HEK293 (cell line): ENCODE measurements around the gene BAZ2B.

Source experiments
- CTCF ChIA-PET: fragments of 350-600 bp; formaldehyde crosslinking; extraction: SDS; loops from one replicate; lab custom pipeline; 2021; ENCODE audit warnings: antibody characterized with exemption; lab: Yijun Ruan, JAX
- POLR2A ChIA-PET: fragments of 300-600 bp; formaldehyde crosslinking; extraction: SDS; loops from one replicate; lab custom pipeline; 2020; ENCODE audit warnings: antibody characterized with exemption, inconsistent platforms; lab: Yijun Ruan, JAX
- H3K27ac ChIP-seq: fragments of 200-500 bp; sonication (Bioruptor generic); 2 replicates; pipeline ENCODE4 v1.5.1; 2014; ENCODE audit warnings: low read depth, low read length, control low read depth, inconsistent platforms; ENCODE audit errors: extremely low read depth
- H3K36me3 ChIP-seq, 2 experiments: fragments of 200-500 bp in 1 of 2; sonication (Bioruptor generic) in 1 of 2; 1 replicate in 1 of 2; 2 replicates in 1 of 2; pipeline ENCODE4 v1.5.1; 2014 to 2017; ENCODE audit warnings: inconsistent platforms in 2 of 2, low read length in 2 of 2; ENCODE audit not compliant: control insufficient read depth in 2 of 2, insufficient read depth in 1 of 2
- H3K4me1 ChIP-seq: fragments of 200-500 bp; sonication (Bioruptor generic); 2 replicates; pipeline ENCODE4 v1.5.1; 2014; ENCODE audit warnings: mild to moderate bottlenecking, low read length, inconsistent platforms; ENCODE audit not compliant: control insufficient read depth, insufficient read depth
- H3K4me3 ChIP-seq: 2 replicates; pipeline ENCODE4 v1.5.1; 2011; ENCODE audit warnings: low read depth, mild to moderate bottlenecking, control low read depth, low read length, moderate library complexity
- H3K9me3 ChIP-seq: fragments of 200-500 bp; sonication (Bioruptor generic); 2 replicates; pipeline ENCODE4 v1.5.1; 2014; ENCODE audit warnings: low read depth, low read length, inconsistent platforms; ENCODE audit not compliant: control insufficient read depth, insufficient read depth
- ELK4 ChIP-seq: IDR thresholded peaks from 2 replicates; pipeline ENCODE4 v1.6.1; 2011; ENCODE audit warnings: mild to moderate bottlenecking, low read depth, low read length, borderline replicate concordance
- MYNN ChIP-seq: fragments of 450-650 bp; formaldehyde crosslinking; IDR thresholded peaks from 2 replicates; pipeline ENCODE4 v1.5.1; 2016; ENCODE audit warnings: missing biosample characterization, missing genetic modification characterization, borderline replicate concordance
- OSR2 ChIP-seq: fragments of 450-650 bp; formaldehyde crosslinking; IDR thresholded peaks from 2 replicates; pipeline ENCODE4 v1.5.1; 2016; ENCODE audit warnings: missing biosample characterization, missing genetic modification characterization
- PRDM6 ChIP-seq: fragments of 450-650 bp; formaldehyde crosslinking; IDR thresholded peaks from 2 replicates; pipeline ENCODE4 v1.5.1; 2017; ENCODE audit warnings: missing biosample characterization, missing genetic modification characterization
- ZBTB21 ChIP-seq: fragments of 450-650 bp; formaldehyde crosslinking; IDR thresholded peaks from 2 replicates; pipeline ENCODE4 v1.5.1; 2017; ENCODE audit warnings: missing biosample characterization, missing genetic modification characterization
- ZBTB44 ChIP-seq: fragments of 450-650 bp; IDR thresholded peaks from 2 replicates; pipeline ENCODE4 v1.5.1; 2018; ENCODE audit warnings: missing biosample characterization, mild to moderate bottlenecking, missing genetic modification characterization
- ZFHX2 ChIP-seq: fragments of 450-650 bp; formaldehyde crosslinking; conservative IDR thresholded peaks from 2 replicates; pipeline ENCODE4 v1.5.1; 2016; ENCODE audit warnings: missing biosample characterization, missing genetic modification characterization
- ZNF146 ChIP-seq: fragments of 450-650 bp; formaldehyde crosslinking; IDR thresholded peaks from 2 replicates; pipeline ENCODE4 v1.5.1; 2016; ENCODE audit warnings: missing biosample characterization, missing genetic modification characterization
- ZNF148 ChIP-seq: fragments of 450-650 bp; formaldehyde crosslinking; IDR thresholded peaks from 2 replicates; pipeline ENCODE4 v1.5.0; 2017; ENCODE audit warnings: missing biosample characterization, missing genetic modification characterization, borderline replicate concordance
- ZNF16 ChIP-seq: fragments of 450-650 bp; formaldehyde crosslinking; IDR thresholded peaks from 2 replicates; pipeline ENCODE4 v1.5.1; 2016; ENCODE audit warnings: low read depth, missing biosample characterization, missing genetic modification characterization
- ZNF169 ChIP-seq: fragments of 450-650 bp; formaldehyde crosslinking; IDR thresholded peaks from 2 replicates; pipeline ENCODE4 v1.5.1; 2016; ENCODE audit warnings: missing biosample characterization, missing genetic modification characterization
- ZNF18 ChIP-seq: fragments of 450-650 bp; formaldehyde crosslinking; IDR thresholded peaks from 2 replicates; pipeline ENCODE4 v1.5.1; 2016; ENCODE audit warnings: missing biosample characterization, missing genetic modification characterization
- ZNF248 ChIP-seq: fragments of 450-650 bp; formaldehyde crosslinking; IDR thresholded peaks from 2 replicates; pipeline ENCODE4 v1.5.1; 2017; ENCODE audit warnings: missing biosample characterization, missing genetic modification characterization
- ZNF398 ChIP-seq: fragments of 450-650 bp; formaldehyde crosslinking; IDR thresholded peaks from 2 replicates; pipeline ENCODE4 v1.5.1; 2017; ENCODE audit warnings: missing biosample characterization, missing genetic modification characterization
- ZNF530 ChIP-seq: fragments of 450-650 bp; formaldehyde crosslinking; IDR thresholded peaks from 2 replicates; pipeline ENCODE4 v1.5.1; 2016; ENCODE audit warnings: low read depth, missing biosample characterization, missing genetic modification characterization
- ZNF585B ChIP-seq: fragments of 450-650 bp; formaldehyde crosslinking; IDR thresholded peaks from 2 replicates; pipeline ENCODE4 v1.5.1; 2016; ENCODE audit warnings: missing biosample characterization, missing genetic modification characterization
- ZNF704 ChIP-seq: fragments of 450-650 bp; formaldehyde crosslinking; IDR thresholded peaks from 2 replicates; pipeline ENCODE4 v1.5.1; 2016; ENCODE audit warnings: missing biosample characterization, missing genetic modification characterization
- ZSCAN5A ChIP-seq: fragments of 450-650 bp; formaldehyde crosslinking; IDR thresholded peaks from 2 replicates; pipeline ENCODE4 v1.5.1; 2016; ENCODE audit warnings: missing biosample characterization, missing genetic modification characterization

Gene BAZ2B

GRCh38 chr2:159605441-159606178, 10.7 kb downstream of the BAZ2B start:
- Histone ChIP-seq H3K4me3 (no peak overlapping the region), H3K9me3 (no peaks in the 10 kb centered on the region), H3K36me3 (no peaks in the 10 kb centered on the region), H3K4me1 (peaks cover 16% of the 10 kb centered on the region; the same call in 1 of the 2 replicates), H3K27ac (peak overlapping the region; percentile 27; the same call in 1 of the 2 replicates)
- ChIA-PET CTCF (no interaction called here), POLR2A (interaction anchor here (1.6 to 3.5 kb wide), 2 partner anchors 9 to 10 kb away, joined by 7 to 11 read pairs; no protein-coding TSS in a partner anchor)
- no peak for TF ChIP-seq ZNF704 (tag by site-specific recombination)
- TF ChIP-seq ZNF169 (tag by site-specific recombination) = no peak
- TF ChIP-seq ZNF18 (tag by site-specific recombination) = peak; percentile 52; the same call in 1 of the 2 replicates
- TF ChIP-seq ZBTB44 (tag by site-specific recombination) = no peak
- peak; percentile 64; the same call in 1 of the 2 replicates for TF ChIP-seq PRDM6

- Histone ChIP-seq H3K9me3 (no peaks in the 10 kb centered on the region), H3K4me3 (no peak overlapping the region), H3K27ac (no peak overlapping the region), H3K36me3 (no peaks in the 10 kb centered on the region), H3K4me1 (peaks cover 5% of the 10 kb centered on the region; the same call in 1 of the 2 replicates)
- POLR2A ChIA-PET = interaction anchor here (1.6 to 3.5 kb wide), 2 partner anchors 8 to 10 kb away, joined by 7 to 11 read pairs; no protein-coding TSS in a partner anchor
- CTCF ChIA-PET = interaction anchor here (0.6 kb wide), 2 partner anchors 9 to 203 kb away, joined by 3 read pairs; no protein-coding TSS in a partner anchor
- no peak for TF ChIP-seq ZNF148
- no peak for TF ChIP-seq ZSCAN5A
- TF ChIP-seq OSR2 (tag by site-specific recombination) = no peak
- no peak for TF ChIP-seq ZNF530
- TF ChIP-seq ZNF16 (tag by site-specific recombination) = no peak
- no peak for TF ChIP-seq ZNF146
- TF ChIP-seq ZNF248 (tag by site-specific recombination) = no peak
- no peak for TF ChIP-seq ZFHX2 (tag by site-specific recombination)
- TF ChIP-seq ELK4 = no peak
- no peak for TF ChIP-seq ZBTB21
- no peak for TF ChIP-seq ZNF398
- TF ChIP-seq MYNN = no peak
- no peak for TF ChIP-seq ZNF585B (tag by site-specific recombination)
These were observed 12.2 kb downstream of the BAZ2B start for GRCh38 chr2:159604159-159604558.
